GM12874 (cell line): Measurements from ENCODE around the gene HSD17B13.

Experiments used
- TF ChIP-seq, protein P1 (sequence below): IDR thresholded peaks from 2 replicates; pipeline ENCODE4 v1.5.1; 2011; ENCODE audit warnings: low read depth, mild to moderate bottlenecking, control low read depth, low read length, moderate library complexity; ENCODE audit not compliant: insufficient read depth

Gene HSD17B13

DNA sequence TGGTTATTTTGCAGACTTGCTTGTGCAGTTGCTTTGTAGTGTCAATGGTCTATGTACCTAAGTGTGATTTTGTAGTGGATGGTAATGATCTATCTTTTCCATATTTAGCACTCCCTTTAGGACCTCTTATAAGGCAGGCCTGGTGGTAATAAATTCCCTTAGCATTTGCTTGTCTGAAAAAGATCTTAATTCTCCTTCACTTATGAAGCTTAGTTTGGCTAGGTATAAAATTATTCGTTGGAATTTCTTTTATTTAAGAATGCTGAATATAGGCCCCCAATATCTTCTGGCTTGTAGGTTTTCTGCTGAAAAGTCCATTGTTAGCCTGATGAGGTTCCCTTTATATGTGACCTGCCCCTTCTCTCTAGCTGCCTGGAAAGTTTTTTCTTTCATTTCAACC is 10.6 kb upstream of the HSD17B13 start:
- TF ChIP-seq, protein P1, sequence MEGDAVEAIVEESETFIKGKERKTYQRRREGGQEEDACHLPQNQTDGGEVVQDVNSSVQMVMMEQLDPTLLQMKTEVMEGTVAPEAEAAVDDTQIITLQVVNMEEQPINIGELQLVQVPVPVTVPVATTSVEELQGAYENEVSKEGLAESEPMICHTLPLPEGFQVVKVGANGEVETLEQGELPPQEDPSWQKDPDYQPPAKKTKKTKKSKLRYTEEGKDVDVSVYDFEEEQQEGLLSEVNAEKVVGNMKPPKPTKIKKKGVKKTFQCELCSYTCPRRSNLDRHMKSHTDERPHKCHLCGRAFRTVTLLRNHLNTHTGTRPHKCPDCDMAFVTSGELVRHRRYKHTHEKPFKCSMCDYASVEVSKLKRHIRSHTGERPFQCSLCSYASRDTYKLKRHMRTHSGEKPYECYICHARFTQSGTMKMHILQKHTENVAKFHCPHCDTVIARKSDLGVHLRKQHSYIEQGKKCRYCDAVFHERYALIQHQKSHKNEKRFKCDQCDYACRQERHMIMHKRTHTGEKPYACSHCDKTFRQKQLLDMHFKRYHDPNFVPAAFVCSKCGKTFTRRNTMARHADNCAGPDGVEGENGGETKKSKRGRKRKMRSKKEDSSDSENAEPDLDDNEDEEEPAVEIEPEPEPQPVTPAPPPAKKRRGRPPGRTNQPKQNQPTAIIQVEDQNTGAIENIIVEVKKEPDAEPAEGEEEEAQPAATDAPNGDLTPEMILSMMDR: no peak

DNA sequence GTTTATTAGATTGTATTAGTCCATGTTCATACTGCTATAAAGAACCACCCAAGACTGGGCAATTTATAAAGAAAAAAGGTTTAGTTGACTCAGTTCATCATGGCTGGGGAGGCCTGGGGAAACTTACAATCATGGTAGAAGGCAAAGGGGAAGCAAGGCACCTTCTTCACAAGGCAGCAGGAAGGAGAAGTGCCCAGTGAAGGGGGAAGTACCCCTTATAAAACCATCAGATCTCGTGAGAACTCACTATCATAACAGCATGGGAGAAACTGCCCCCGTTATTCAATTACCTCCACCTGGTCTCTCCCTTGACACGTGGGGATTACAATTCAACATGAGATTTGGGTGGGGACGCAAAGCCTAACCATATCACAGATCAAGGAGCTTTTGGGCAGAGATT is 8.1 kb upstream of the HSD17B13 start:
- TF ChIP-seq, protein P1: no peak

DNA sequence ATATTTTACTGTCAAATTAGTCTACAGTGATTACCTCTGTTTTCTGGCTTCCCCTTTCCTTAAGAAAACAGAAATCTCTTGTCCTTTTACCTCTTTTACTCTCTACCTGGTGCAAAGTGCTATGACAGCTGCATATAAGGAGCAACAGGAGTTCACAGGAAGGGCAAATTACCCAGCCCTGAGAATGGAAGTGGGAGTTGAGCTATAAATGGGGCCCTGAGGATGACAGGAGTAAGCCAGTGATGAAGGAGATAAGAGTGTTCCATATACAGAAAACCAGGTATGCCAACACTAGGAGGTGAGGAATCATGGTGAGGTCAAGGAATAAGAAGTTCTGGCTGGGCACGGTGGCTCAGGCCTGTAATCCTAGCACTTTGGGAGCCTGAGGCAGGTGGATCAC is 4.5 kb upstream of the HSD17B13 start:
- TF ChIP-seq, protein P1: no peak

DNA sequence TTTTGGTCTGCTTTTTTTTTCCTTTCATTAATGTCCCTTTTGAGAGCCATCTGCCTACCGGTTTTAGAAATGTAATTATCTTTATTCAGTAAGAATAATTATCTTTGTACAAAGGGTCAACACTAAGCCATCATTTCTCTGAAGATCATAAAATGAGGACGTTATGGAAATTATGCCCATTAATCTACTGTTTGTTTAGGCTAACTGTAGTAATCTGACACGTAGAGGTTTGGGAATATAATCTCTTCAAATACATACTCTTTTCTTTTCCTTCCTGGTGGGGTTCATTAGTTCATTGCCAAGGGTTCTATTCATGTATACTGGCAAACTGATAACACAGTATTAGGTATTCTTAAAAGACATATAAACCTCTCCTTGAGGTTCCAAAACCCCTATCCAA is 3.8 kb upstream of the HSD17B13 start:
- TF ChIP-seq, protein P1: no peak

DNA sequence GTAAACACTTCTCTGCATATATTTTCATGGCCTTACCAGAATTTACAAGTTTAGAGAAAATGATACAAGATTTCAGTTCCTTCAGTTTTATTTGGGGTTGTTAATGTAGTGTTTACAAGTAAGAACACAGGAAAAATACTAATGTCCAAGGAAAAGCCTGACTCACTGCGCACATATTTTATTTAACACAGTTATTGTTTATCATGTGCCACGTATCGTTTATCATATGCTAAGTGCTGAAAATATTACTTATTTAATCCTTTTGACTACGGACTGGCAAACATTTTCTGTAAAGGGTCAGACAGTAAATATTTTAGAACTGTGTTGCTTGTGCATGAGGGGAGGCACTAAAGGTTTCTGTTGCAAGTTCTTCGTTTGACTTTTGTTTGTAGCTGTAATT is 794 bp downstream of the HSD17B13 start:
- TF ChIP-seq, protein P1: no peak

DNA sequence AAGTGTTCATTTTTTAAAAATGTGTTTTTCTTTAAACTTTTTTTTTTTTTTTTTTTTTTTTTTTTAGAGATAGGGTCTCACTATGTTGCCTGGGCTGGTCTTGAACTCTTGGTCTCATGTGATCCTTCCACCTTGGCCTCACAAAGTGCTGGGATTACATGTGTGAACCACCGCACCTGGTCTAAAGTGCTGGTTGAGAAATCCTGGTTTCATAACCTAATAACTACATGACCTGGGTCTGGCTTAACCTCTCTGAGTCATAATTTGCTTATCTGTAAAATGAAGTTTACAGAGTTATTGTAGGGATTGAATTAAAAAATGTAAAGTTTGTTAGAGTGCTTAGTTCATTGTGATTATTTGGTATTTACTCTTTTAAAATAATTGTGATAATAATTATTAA is 5.2 kb downstream of the HSD17B13 start:
- TF ChIP-seq, protein P1: no peak

DNA sequence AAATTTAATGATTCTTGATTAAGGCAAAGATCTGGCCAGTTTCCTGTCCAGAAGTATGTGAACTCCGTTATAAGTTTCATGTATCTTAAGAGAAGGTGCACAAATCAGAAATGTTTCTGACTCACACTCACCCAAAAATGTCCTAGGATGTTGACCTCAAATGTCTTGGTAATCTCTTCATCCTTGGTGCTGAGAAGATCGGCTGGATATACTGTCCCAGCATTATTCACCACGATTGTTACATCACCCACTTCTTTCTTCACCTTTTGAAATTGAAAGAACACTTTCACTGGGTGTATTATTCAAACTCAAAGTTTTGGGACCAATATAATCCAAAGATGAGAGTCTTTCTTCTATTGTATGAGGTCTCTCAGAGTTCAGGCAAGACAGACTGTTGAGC is 5.7 kb downstream of the HSD17B13 start:
- TF ChIP-seq, protein P1: no peak

DNA sequence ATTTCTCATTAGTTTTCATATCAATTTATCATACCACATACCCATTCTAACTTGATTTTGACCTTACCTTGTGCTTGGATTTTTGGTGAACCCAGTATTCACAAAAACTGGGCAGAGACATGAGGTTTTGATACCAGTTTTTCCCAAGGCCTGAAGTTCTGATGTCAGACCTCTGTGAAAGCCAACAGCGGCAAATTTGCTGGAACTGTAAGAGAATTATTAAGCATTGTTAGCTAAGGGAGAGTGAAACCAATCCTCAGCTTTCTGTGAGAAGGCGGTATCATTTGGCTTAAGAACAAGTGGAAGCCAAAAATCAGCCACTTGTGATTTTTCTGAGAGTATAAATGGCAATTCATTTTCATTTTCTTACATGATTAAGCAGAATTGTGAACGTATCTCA is 8.9 kb downstream of the HSD17B13 start:
- TF ChIP-seq, protein P1: no peak
